Stimulated activated CD4-positive, alpha-beta T cell treated with anti-CD3 and anti-CD28 coated beads, Interleukin-12 subunit alpha, Interleukin-12 subunit beta, amount 100 ng/mL, for 24 hours (primary cell): Measurements from ENCODE around the gene LAIR2.
"Not testable (repeated sequence)": the region's sequence is repeated elsewhere in the genome, so short reads cannot be mapped to it uniquely, and the experiment has no call there.

Experiments
- DNase-seq, 2 experiments: peaks; one replicate each; pipeline ENCODE4 v3.0.0-alpha.2; 2020; ENCODE audit warnings: low read depth in 2 of 2

The LAIR2 gene

GRCh38 chr19:54464630-54465425, 37.8 kb upstream of the LAIR2 start:
- DNase-seq: peak; percentile 55 to 76

GRCh38 chr19:54465426-54466109, 37.1 kb upstream of the LAIR2 start:
- DNase-seq: no peak

GRCh38 chr19:54466110-54466480, 36.5 kb upstream of the LAIR2 start:
- DNase-seq: not testable (repeated sequence)

GRCh38 chr19:54469496-54469934, 33.1 kb upstream of the LAIR2 start:
- DNase-seq: no peak

- no peak for DNase-seq
These were observed 32.2 kb upstream of the LAIR2 start for GRCh38 chr19:54470276-54470887.

GRCh38 chr19:54470991-54471782, 31.4 kb upstream of the LAIR2 start:
- DNase-seq: no peak

GRCh38 chr19:54473071-54473891, 29.4 kb upstream of the LAIR2 start, which contains the start of gene CDC42EP5:
Gene CDC42EP5 (minus strand): TSS chr19:54473296. CDS start chr19:54465547, 7,749 bp downstream.
- DNase-seq: no peak

- DNase-seq: no peak
These were observed 28.7 kb upstream of the LAIR2 start for GRCh38 chr19:54473892-54474372.

- DNase-seq: no peak
These were observed 26.9 kb upstream of the LAIR2 start for GRCh38 chr19:54475706-54476105.

GRCh38 chr19:54477650-54478049, 25.0 kb upstream of the LAIR2 start:
- no peak for DNase-seq

GRCh38 chr19:54478677-54479266, 23.9 kb upstream of the LAIR2 start:
- no peak for DNase-seq

- no peak for DNase-seq
These were observed 22.6 kb upstream of the LAIR2 start for GRCh38 chr19:54480051-54480450.

- peak in 1 of 2 experiments; percentile 31 for DNase-seq
These were observed 21.2 kb upstream of the LAIR2 start for GRCh38 chr19:54481326-54481930.

- DNase-seq: no peak
These were observed 19.7 kb upstream of the LAIR2 start for GRCh38 chr19:54482889-54483288.

- no peak for DNase-seq
These were observed 18.2 kb upstream of the LAIR2 start for GRCh38 chr19:54484451-54484850.

- no peak for DNase-seq
These were observed 16.8 kb upstream of the LAIR2 start for GRCh38 chr19:54485851-54486250.

- no peak for DNase-seq
These were observed 13.3 kb upstream of the LAIR2 start for GRCh38 chr19:54489341-54489740.

GRCh38 chr19:54489766-54490165, 12.9 kb upstream of the LAIR2 start:
- no peak for DNase-seq

- DNase-seq: no peak
These were observed 10.1 kb upstream of the LAIR2 start for GRCh38 chr19:54492568-54492967.

- DNase-seq: not testable (repeated sequence)
These were observed 9.6 kb upstream of the LAIR2 start for GRCh38 chr19:54493056-54493455.
